Omental fat pad (tissue), 4 donors: ENCODE results near the gene C3orf62. TPM values are rescaled to one million over a fixed set of nuclear protein-coding genes. Genes with fewer than 3 reads are reported as not detected.

Experiments
- ATAC-seq: fragments of 150-250 bp; one replicate; pipeline ENCODE4 v1.9.1; 2016; ENCODE audit warnings: mild to moderate bottlenecking, moderate library complexity; ENCODE audit not compliant: low FRiP score
- DNase-seq: peaks from one replicate; pipeline ENCODE4 v3.0.0-alpha.2; 2019; ENCODE audit warnings: low spot score
- total RNA-seq, 4 donors: library from RNA; depleted of rRNA; stranded (reverse); fragments of >200 nt; gene quantifications; one replicate each; pipeline ENCODE4 v1.1.0, GENCODE V29; 2016
- TF ChIP-seq, protein P1 (sequence below), 3 donors: fragments of 450-650 bp; IDR thresholded peaks; one replicate each; pipeline ENCODE4 v1.5.1; 2016 to 2017; ENCODE audit warnings: antibody characterized with exemption in 3 of 3, mild to moderate bottlenecking in 3 of 3, moderate library complexity in 2 of 3

C3orf62 gene
- total RNA-seq, 4 donors from 2014 or later: 3.5 to 13.7 (median 5.6) TPM

DNA sequence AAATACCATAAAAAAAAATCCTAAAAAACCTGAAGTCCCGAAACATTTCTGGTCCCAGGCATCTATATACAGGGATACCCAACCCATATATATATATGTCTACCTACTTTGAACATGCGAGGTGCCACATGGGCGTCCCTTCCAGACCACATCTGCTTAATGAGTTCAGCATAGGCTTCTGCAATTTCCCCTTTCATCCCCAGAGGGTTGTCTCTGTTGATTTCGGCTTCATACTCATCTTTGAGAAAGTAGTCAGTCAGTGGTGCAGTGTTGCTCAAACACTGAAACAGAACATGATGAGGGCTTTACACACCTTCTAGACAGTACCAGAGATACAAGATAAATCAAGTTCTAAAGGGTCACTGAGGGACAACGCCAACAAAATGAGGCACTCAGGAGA is 28.6 kb upstream of the C3orf62 start:
- DNase-seq (no peak), ATAC-seq (no peak)
- TF ChIP-seq, protein P1, sequence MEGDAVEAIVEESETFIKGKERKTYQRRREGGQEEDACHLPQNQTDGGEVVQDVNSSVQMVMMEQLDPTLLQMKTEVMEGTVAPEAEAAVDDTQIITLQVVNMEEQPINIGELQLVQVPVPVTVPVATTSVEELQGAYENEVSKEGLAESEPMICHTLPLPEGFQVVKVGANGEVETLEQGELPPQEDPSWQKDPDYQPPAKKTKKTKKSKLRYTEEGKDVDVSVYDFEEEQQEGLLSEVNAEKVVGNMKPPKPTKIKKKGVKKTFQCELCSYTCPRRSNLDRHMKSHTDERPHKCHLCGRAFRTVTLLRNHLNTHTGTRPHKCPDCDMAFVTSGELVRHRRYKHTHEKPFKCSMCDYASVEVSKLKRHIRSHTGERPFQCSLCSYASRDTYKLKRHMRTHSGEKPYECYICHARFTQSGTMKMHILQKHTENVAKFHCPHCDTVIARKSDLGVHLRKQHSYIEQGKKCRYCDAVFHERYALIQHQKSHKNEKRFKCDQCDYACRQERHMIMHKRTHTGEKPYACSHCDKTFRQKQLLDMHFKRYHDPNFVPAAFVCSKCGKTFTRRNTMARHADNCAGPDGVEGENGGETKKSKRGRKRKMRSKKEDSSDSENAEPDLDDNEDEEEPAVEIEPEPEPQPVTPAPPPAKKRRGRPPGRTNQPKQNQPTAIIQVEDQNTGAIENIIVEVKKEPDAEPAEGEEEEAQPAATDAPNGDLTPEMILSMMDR (IDR thresholded peaks at IDR 0.05): no peak

DNA sequence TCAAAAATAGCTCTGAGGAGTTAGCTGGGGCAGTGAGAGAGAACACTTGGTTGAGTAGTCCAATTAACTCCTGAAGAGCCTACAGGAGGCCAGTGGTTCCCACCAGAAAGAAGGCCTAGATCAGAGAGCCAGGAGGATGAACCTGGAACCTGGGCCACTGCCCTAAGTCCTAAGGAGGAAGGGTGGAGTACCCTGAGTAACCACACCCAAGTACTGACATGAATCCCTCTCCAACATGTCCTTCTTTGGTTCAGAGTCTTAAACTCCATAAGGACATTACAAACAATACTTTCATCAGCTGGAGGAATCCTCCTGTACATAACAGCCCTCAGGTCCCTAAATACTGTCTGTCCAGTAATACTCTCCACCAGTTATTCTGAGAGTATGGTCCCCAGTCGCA is 25.6 kb upstream of the C3orf62 start:
- TF ChIP-seq, protein P1 (IDR thresholded peaks at IDR 0.05): no peak
- DNase-seq (no peak), ATAC-seq (no peak)

DNA sequence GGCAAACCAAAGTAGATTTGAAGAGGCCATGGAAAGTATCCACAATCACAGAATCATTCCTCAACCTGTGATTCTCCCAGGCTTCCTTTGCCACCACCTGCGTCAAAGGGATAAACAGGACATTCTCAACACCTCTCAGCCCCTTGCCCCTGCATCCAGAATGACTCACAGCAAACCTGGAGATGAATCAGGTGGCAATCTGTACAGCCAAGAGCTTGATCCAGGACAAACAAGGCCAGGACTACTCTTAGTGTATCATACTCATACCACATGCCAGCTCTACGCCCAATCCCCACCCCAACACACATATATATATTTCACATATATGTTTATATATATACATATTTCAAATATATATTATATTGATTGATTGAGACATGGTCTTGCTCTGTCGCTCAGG is 23.6 kb upstream of the C3orf62 start:
- ATAC-seq (no peak), DNase-seq (no peak)
- TF ChIP-seq, protein P1 (IDR thresholded peaks at IDR 0.05): no peak

DNA sequence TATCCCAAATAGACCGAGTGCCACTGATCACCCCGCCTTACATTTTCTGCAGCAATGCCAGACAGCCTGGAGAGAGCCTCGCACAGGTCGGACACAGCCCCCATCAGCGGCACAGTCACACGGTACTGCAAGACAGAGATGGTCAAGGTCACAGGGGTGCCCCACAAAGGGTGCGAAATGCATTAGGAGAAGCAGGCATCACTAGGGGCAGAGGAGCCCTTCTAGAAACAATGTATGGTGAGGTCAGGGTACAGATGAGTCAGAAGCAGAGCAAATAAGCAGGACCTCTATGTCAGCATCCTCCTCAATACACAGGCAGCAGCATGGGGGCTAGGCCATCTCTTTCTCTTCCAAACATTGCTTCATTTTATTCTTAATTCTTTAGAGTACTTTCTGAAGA is 21.5 kb upstream of the C3orf62 start:
- DNase-seq (no peak), ATAC-seq (no peak)
- TF ChIP-seq, protein P1 (IDR thresholded peaks at IDR 0.05): no peak

DNA sequence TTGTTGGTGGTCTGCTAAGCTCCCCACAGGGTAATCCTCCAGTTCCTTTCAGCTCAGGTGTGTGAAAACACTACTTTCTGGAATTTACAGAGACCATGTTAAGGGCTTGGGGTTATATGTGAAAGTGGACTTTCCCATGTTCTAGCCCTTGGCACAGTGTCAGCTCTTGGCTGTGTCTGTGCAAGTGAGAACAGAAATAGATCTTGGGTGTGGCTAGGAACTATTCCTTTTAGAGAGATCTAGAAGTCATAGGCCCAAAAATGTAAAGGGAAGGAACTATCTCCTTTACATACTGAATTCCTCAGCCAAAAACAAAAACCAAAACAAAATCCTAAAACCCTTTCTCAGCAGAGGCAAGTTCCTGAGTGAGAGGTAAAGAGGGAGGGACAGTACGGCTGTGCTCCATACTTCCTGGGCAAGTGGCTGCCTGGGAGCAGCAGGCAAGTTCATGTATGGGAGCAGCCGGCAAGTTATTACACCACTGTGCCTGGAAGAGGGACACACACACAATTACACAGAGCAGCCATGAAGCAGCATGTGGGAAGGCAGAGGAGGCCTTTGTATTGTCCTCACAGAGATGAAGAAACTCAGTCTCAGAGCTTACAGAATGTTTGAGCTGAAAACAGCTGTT is 19.9 kb upstream of the C3orf62 start:
- DNase-seq (no peak), ATAC-seq (no peak)
- TF ChIP-seq, protein P1 (IDR thresholded peaks at IDR 0.05): no peak

DNA sequence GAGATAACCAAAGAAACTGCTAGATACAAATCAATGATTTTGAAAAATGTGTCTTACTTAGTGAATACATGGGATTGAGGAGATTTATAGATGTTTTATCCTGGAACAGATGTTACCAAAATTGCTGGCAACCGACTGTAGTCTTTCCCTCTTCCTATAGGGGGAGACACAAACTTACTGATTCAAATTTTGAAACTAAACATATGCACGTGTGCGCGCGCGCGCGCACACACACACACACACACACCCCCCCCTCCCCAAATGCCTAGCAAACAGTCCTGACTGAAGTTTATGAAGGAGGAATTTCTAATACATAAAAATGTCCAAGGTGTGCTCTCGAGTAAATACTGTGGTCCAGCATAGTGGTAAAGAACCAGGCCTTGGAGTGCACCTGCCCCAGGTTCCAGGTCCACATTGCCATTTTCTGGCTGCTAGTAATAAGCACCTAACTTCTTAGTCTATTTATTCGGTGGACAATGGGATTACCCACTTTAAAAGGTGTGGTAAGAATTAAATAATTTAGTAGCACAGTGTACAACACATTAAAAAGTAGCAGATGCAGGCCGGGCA is 18.5 kb upstream of the C3orf62 start:
- no peak for DNase-seq
- ATAC-seq: no peak
- TF ChIP-seq, protein P1 (IDR thresholded peaks at IDR 0.05): no peak

DNA sequence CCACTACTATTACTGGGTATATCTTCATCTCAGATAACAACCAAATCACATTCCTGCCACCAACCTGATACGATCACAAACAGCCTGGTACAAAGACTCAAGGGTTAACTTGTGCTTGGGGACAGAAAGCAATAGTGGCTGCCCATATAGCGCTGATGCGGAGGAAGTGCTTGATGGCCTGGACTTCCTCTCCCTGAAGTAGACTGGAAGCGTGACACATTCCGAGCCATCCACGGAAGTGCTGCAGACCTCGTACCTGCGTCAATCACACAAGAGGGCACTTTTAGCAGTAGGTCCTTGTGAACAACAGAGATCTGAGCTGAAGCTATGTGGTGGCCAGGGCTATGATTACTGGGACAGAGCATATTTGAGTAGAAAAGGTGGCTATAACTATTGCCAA is 17.3 kb upstream of the C3orf62 start:
- TF ChIP-seq, protein P1 (IDR thresholded peaks at IDR 0.05): no peak
- ATAC-seq: no peak
- no peak for DNase-seq
